NCI-H510A (cell line): ENCODE data around the gene MOXD1.
"Not testable (repeated sequence)": the region's sequence is repeated elsewhere in the genome, so short reads cannot be mapped to it uniquely, and the experiment has no call there.

Source experiments
- DNase-seq: peaks from one replicate; lab custom pipeline; 2025; lab: John Stamatoyannopoulos, UW

Gene MOXD1

GRCh38 chr6:132282696-132283095, 118.6 kb downstream of the MOXD1 start:
- no peak for DNase-seq

GRCh38 chr6:132280436-132280835, 120.8 kb downstream of the MOXD1 start:
- no peak for DNase-seq

GRCh38 chr6:132279592-132280139, 121.6 kb downstream of the MOXD1 start:
- peak; percentile 3 for DNase-seq

GRCh38 chr6:132275066-132275970, 126.0 kb downstream of the MOXD1 start:
- no peak for DNase-seq

GRCh38 chr6:132272776-132273175, 128.5 kb downstream of the MOXD1 start:
- no peak for DNase-seq

GRCh38 chr6:132270726-132271402, 130.4 kb downstream of the MOXD1 start:
- DNase-seq = no peak

- not testable (repeated sequence) for DNase-seq
Measured at GRCh38 chr6:132268666-132269065, 132.6 kb downstream of the MOXD1 start.

- DNase-seq = no peak
Measured at GRCh38 chr6:132268209-132268608, 133.1 kb downstream of the MOXD1 start.

- DNase-seq = no peak
Measured at GRCh38 chr6:132265451-132266097, 135.7 kb downstream of the MOXD1 start.

GRCh38 chr6:132264021-132264500, 137.2 kb downstream of the MOXD1 start:
- DNase-seq = no peak

- no peak for DNase-seq
Measured at GRCh38 chr6:132261354-132261753, 139.9 kb downstream of the MOXD1 start.

- no peak for DNase-seq
Measured at GRCh38 chr6:132259070-132259469, 142.2 kb downstream of the MOXD1 start.

GRCh38 chr6:132257561-132257960, 143.7 kb downstream of the MOXD1 start:
- no peak for DNase-seq

- no peak for DNase-seq
Measured at GRCh38 chr6:132256457-132256856, 144.8 kb downstream of the MOXD1 start.

GRCh38 chr6:132253906-132254305, 147.4 kb downstream of the MOXD1 start:
- no peak for DNase-seq

- no peak for DNase-seq
Measured at GRCh38 chr6:132253211-132253610, 148.1 kb downstream of the MOXD1 start.

- no peak for DNase-seq
Measured at GRCh38 chr6:132252113-132252512, 149.2 kb downstream of the MOXD1 start.

- DNase-seq = no peak
Measured at GRCh38 chr6:132251711-132252110, 149.6 kb downstream of the MOXD1 start.

GRCh38 chr6:132247381-132248159, 153.7 kb downstream of the MOXD1 start:
- no peak for DNase-seq

- DNase-seq = no peak
Measured at GRCh38 chr6:132246632-132247270, 154.5 kb downstream of the MOXD1 start.

- no peak for DNase-seq
Measured at GRCh38 chr6:132246120-132246617, 155.1 kb downstream of the MOXD1 start.
